HG02970 (cell line): ENCODE data around the gene TRIML2.

ENCODE experiments used
- ATAC-seq: cut with Tn5 transposase; IDR thresholded peaks from one replicate; pipeline ENCODE4 v1.9.1; 2021; ENCODE audit warnings: mild to moderate bottlenecking, moderate library complexity, moderate number of reproducible peaks; ENCODE audit not compliant: unreplicated experiment, low FRiP score

Gene TRIML2

GRCh38 chr4:188109157-188109755, at the start of gene TRIML2:
TSS of gene TRIML2 (minus strand) at chr4:188109603. CDS start at chr4:188105368, 4,235 bp downstream.
- ATAC-seq = no peak

- ATAC-seq = no peak
Measured at GRCh38 chr4:188158336-188158735, 48.9 kb upstream of the TRIML2 start.

- no peak for ATAC-seq
Measured at GRCh38 chr4:188154668-188155405, 45.4 kb upstream of the TRIML2 start.

GRCh38 chr4:188147776-188148175, 38.4 kb upstream of the TRIML2 start:
- ATAC-seq = no peak

DNA sequence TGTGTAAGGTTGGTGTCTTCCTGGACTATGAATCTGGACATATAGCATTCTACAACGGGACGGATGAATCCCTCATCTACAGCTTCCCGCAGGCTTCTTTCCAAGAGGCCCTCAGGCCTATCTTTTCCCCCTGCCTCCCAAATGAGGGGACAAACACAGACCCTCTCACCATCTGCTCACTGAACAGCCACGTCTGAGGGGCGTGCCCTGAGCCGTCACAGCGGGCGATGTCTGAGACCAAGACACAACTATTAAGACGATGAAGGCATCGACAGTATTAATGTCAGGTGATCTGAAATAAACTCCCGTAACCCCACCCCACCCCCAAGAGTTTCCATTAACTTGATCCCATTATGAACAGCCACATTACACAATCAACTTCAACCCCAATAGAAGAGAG, 37.8 kb upstream of the TRIML2 start:
- ATAC-seq = no peak

- ATAC-seq = no peak
Measured at GRCh38 chr4:188146618-188147017, 37.2 kb upstream of the TRIML2 start.

DNA sequence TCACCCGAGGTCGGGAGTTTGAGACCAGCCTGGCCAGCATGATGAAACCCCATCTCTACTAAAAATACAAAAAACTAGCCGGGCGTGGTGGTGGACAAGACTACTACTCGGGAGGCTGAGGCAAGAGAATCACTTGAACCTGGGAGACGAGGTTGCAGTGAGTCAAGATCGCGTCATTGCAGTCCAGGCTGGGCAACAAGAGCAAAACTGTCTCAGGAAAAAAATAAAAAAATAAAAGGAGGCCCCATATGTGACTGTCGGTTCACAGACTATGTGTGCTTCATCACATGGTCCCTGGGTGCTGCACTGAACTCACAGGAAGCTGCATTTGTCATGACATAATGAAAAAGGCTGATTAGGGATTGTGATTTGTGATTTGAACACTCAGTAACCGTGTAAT, 36.2 kb upstream of the TRIML2 start:
- ATAC-seq = no peak

- ATAC-seq = no peak
Measured at GRCh38 chr4:188143731-188144130, 34.3 kb upstream of the TRIML2 start.

GRCh38 chr4:188139671-188140070, 30.3 kb upstream of the TRIML2 start:
- ATAC-seq = no peak

GRCh38 chr4:188139141-188139540, 29.7 kb upstream of the TRIML2 start, which contains the start of gene TRIML1:
TSS of gene TRIML1 (plus strand) at chr4:188139441. CDS start at chr4:188139559, 118 bp downstream.
- no peak for ATAC-seq

DNA sequence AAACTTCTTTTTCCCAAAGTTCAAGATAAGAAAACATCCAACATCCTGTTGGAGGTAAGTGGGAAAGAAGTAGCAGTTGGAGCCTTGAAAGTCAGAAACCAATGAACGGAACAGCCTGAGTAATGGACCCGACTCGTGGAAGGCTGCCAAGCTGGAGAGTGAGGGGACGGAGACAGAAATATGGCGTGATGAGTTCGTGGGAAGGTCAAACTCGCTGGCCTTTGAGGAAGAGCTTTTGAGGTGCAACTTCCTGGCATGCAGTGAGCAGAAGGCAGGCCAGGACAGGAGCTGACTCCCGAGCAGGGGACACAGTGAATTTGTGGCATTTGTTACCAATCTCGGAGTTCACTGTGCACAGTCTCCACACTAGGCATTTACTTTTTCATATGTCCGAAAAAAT, 28.8 kb upstream of the TRIML2 start:
- ATAC-seq = no peak

GRCh38 chr4:188132232-188132631, 22.8 kb upstream of the TRIML2 start:
- ATAC-seq = no peak

DNA sequence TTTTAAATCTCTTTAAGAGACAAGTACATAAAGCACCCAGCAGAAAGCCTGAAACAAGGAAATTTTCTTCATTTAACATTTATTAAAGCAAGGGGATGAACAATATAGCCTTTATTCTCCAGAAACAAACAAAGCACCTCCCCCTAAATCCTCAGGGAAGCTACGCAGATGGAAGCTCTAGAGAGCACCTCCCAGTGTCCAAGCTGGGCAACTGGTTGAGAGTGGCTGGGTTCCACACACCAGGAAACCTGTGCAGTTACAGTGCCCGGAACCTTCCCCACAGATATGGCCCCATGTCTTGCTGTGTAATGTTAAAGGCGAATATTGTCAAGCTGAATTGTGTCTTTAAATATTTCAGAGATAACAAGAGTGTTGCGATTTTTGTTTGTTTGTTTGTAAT, 21.0 kb upstream of the TRIML2 start:
- ATAC-seq = no peak

DNA sequence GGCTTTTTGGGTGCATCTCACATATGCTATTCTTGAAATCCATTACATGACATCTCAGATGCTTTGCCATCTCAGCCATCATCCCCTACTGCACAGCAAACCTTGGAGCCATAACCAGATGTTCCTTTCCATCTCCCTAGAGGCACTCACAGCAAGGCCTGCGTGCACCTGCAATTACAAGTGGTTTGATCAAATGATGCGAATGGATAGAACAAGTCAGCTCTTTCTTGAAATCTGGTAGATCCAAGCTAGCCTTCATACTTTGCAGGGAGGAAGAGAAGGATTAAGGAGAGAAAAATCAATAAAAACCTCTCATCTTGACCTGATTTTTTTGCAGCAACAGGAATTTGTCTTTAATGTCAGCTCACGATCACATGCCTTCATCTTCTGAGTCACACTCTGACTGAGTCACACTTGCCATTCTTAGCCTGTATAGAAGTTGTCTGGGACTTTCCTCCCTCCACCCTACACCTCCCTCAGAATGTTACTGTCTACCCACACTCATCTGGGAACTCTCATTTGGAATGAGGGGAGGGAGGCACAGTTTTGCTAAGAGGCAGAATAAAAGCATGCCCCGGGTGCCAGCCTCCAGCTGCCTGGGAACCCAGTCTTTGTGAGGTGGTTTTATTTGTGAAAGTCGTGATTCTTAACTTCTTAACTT, 17.9 kb upstream of the TRIML2 start:
- no peak for ATAC-seq

DNA sequence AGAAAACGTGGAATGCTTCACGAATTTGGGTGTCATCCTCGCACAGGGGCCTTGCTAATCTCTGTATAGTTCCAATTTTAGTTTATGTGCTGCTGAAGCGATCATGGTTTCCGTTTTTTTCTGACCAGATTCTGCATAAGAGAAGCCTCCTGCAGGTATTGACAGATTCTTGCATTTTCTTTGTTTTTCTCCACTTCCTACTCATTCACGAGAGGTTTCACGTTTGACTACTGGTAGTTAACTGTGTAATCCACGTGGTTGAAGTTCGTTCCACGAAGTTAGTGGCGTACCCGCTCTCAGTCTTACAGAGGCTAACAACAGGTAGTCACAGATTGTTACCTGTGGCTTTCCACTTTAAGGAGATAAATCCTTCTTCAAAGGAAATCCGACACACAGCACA, 12.1 kb upstream of the TRIML2 start:
- ATAC-seq = no peak

GRCh38 chr4:188117631-188118324, 8.4 kb upstream of the TRIML2 start:
- no peak for ATAC-seq

GRCh38 chr4:188113156-188113555, 3.8 kb upstream of the TRIML2 start:
- no peak for ATAC-seq

- ATAC-seq = no peak
Measured at GRCh38 chr4:188111955-188112354, 2.6 kb upstream of the TRIML2 start.

GRCh38 chr4:188110741-188111471, 1.5 kb upstream of the TRIML2 start:
- ATAC-seq = no peak

GRCh38 chr4:188110036-188110435, 633 bp upstream of the TRIML2 start:
- ATAC-seq = no peak
